ENCODE data around the gene MCRIP1.

MCRIP1 gene

GRCh38 chr17:81819708-81820107 is 13.4 kb downstream of the MCRIP1 start:
- DNase-seq (ENCODE audit: low spot score), result no peak

GRCh38 chr17:81817758-81818147 is 15.3 kb downstream of the MCRIP1 start:
- DNase-seq (ENCODE audit: low spot score), result no peak

GRCh38 chr17:81815646-81815986 is 17.5 kb downstream of the MCRIP1 start:
- no peak for DNase-seq (ENCODE audit: low spot score)

GRCh38 chr17:81814748-81815645 is 18.1 kb downstream of the MCRIP1 start:
- peak; percentile 29 for DNase-seq (ENCODE audit: low spot score)

- DNase-seq (ENCODE audit: low spot score), result no peak
Measured at GRCh38 chr17:81813861-81814683, 19.0 kb downstream of the MCRIP1 start.

GRCh38 chr17:81813371-81813684 is 19.8 kb downstream of the MCRIP1 start:
- DNase-seq (ENCODE audit: low spot score), result no peak

- DNase-seq (ENCODE audit: low spot score), result no peak
Measured at GRCh38 chr17:81812571-81813370, 20.3 kb downstream of the MCRIP1 start.

GRCh38 chr17:81811705-81812570 is 21.2 kb downstream of the MCRIP1 start:
- no peak for DNase-seq (ENCODE audit: low spot score)

- no peak for DNase-seq (ENCODE audit: low spot score)
Measured at GRCh38 chr17:81810892-81811704, 22.0 kb downstream of the MCRIP1 start.

GRCh38 chr17:81810476-81810875 is 22.6 kb downstream of the MCRIP1 start:
- no peak for DNase-seq (ENCODE audit: low spot score)

GRCh38 chr17:81809556-81809998 is 23.5 kb downstream of the MCRIP1 start:
- no peak for DNase-seq (ENCODE audit: low spot score)

- no peak for DNase-seq (ENCODE audit: low spot score)
Measured at GRCh38 chr17:81808778-81809555, 24.1 kb downstream of the MCRIP1 start.

- no peak for DNase-seq (ENCODE audit: low spot score)
Measured at GRCh38 chr17:81807839-81808238, 25.3 kb downstream of the MCRIP1 start.

- DNase-seq (ENCODE audit: low spot score), result no peak
Measured at GRCh38 chr17:81807210-81807719, 25.8 kb downstream of the MCRIP1 start.

- DNase-seq (ENCODE audit: low spot score), result no peak
Measured at GRCh38 chr17:81806461-81807209, 26.5 kb downstream of the MCRIP1 start.

GRCh38 chr17:81805707-81806460 is 27.2 kb downstream of the MCRIP1 start:
- no peak for DNase-seq (ENCODE audit: low spot score)

GRCh38 chr17:81804559-81805399 is 28.3 kb downstream of the MCRIP1 start:
- peak; percentile 38 for DNase-seq (ENCODE audit: low spot score)

Measured in SW480 (cell line).